HL-60 (cell line): ENCODE data around the gene PLEKHA5.

Source experiments
- DNase-seq, 2 experiments: peaks; one replicate each; pipeline ENCODE4 v3.0.0-alpha.2; 2010 to 2020; ENCODE audit warnings: low read depth in 1 of 2, low spot score in 1 of 2
- H3K27ac ChIP-seq: fragments of 250-450 bp; sonication (Bioruptor Pico); replicated peaks from 2 replicates; pipeline ENCODE4 v1.5.1; 2020; ENCODE audit warnings: mild to moderate bottlenecking, moderate library complexity
- H3K27me3 ChIP-seq: fragments of 250-450 bp; sonication (Bioruptor Pico); 2 replicates; pipeline ENCODE4 v1.5.1; 2021; ENCODE audit warnings: mild to moderate bottlenecking, moderate library complexity; ENCODE audit not compliant: insufficient read depth, poor library complexity, severe bottlenecking
- H3K4me3 ChIP-seq: replicated peaks from 2 replicates; pipeline ENCODE4 v1.5.1; 2011; ENCODE audit warnings: mild to moderate bottlenecking, control low read depth, low read length; ENCODE audit not compliant: insufficient read depth
- GABPA ChIP-seq: IDR thresholded peaks from 2 replicates; pipeline ENCODE4 v1.6.1; 2012; ENCODE audit warnings: low read depth
- POLR2AphosphoS5 ChIP-seq: IDR thresholded peaks from 2 replicates; pipeline ENCODE4 v1.6.1; 2012; ENCODE audit warnings: low read depth
- SPI1 ChIP-seq: IDR thresholded peaks from 2 replicates; pipeline ENCODE4 v1.6.1; 2012; ENCODE audit warnings: low read depth, mild to moderate bottlenecking, borderline replicate concordance
- TF ChIP-seq, protein P1 (sequence below): IDR thresholded peaks from one replicate; pipeline ENCODE4 v1.5.1; 2011; ENCODE audit warnings: low read length, control low read depth, inconsistent platforms; ENCODE audit not compliant: insufficient read depth
- TF ChIP-seq, protein P2 (sequence below): IDR thresholded peaks from 2 replicates; pipeline ENCODE4 v1.6.1; 2012; ENCODE audit warnings: low read depth; ENCODE audit not compliant: insufficient replicate concordance

PLEKHA5 gene

DNA sequence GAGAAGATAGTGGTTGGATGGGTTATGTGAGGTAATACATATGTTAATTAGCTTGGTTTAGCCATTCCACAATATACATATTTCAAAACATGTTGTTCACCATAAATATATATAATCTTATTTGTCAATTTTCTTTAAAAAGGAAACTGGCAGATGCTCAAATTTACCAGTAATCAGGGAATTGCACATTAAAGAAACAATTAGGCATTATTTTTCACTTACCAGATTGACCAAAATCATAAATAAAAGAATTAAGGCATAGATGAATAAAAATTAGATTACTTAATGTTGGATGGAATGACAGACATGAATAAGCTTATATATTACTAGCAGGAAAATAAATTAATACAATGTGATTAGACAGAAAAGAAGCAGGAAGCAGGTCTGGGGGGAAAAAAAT, 147.2 kb downstream of the PLEKHA5 start:
- Histone ChIP-seq H3K4me3 (no peak overlapping the region), H3K27me3 (no peaks in the 10 kb centered on the region), H3K27ac (no peak overlapping the region)
- no peak for TF ChIP-seq GABPA
- TF ChIP-seq SPI1 = no peak
- TF ChIP-seq, protein P1, sequence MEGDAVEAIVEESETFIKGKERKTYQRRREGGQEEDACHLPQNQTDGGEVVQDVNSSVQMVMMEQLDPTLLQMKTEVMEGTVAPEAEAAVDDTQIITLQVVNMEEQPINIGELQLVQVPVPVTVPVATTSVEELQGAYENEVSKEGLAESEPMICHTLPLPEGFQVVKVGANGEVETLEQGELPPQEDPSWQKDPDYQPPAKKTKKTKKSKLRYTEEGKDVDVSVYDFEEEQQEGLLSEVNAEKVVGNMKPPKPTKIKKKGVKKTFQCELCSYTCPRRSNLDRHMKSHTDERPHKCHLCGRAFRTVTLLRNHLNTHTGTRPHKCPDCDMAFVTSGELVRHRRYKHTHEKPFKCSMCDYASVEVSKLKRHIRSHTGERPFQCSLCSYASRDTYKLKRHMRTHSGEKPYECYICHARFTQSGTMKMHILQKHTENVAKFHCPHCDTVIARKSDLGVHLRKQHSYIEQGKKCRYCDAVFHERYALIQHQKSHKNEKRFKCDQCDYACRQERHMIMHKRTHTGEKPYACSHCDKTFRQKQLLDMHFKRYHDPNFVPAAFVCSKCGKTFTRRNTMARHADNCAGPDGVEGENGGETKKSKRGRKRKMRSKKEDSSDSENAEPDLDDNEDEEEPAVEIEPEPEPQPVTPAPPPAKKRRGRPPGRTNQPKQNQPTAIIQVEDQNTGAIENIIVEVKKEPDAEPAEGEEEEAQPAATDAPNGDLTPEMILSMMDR = no peak
- no peak for TF ChIP-seq POLR2AphosphoS5
- TF ChIP-seq, protein P2, sequence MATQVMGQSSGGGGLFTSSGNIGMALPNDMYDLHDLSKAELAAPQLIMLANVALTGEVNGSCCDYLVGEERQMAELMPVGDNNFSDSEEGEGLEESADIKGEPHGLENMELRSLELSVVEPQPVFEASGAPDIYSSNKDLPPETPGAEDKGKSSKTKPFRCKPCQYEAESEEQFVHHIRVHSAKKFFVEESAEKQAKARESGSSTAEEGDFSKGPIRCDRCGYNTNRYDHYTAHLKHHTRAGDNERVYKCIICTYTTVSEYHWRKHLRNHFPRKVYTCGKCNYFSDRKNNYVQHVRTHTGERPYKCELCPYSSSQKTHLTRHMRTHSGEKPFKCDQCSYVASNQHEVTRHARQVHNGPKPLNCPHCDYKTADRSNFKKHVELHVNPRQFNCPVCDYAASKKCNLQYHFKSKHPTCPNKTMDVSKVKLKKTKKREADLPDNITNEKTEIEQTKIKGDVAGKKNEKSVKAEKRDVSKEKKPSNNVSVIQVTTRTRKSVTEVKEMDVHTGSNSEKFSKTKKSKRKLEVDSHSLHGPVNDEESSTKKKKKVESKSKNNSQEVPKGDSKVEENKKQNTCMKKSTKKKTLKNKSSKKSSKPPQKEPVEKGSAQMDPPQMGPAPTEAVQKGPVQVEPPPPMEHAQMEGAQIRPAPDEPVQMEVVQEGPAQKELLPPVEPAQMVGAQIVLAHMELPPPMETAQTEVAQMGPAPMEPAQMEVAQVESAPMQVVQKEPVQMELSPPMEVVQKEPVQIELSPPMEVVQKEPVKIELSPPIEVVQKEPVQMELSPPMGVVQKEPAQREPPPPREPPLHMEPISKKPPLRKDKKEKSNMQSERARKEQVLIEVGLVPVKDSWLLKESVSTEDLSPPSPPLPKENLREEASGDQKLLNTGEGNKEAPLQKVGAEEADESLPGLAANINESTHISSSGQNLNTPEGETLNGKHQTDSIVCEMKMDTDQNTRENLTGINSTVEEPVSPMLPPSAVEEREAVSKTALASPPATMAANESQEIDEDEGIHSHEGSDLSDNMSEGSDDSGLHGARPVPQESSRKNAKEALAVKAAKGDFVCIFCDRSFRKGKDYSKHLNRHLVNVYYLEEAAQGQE = no peak
- DNase-seq = no peak

DNA sequence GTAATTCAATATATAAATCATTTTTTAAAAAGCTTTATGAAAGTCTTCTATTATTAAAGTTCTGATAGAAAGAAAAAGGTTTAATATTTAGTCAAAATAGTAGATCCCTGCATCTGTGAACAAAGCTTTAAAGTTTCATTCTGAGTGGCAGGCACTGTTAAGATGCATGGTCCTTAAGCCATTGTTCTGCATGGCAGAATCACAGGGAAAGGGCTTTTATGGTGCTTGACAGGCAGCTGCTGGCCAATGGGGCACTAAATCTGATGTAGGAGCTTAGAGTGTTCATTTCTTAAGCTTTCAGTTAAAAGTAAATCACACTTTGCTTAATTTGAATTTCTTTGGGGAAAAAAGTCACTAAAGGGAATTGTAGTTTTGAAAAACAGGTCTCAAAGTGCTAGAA, 148.2 kb downstream of the PLEKHA5 start:
- no peak for DNase-seq
- TF ChIP-seq, protein P1 = no peak
- TF ChIP-seq POLR2AphosphoS5 = no peak
- Histone ChIP-seq H3K4me3 (no peak overlapping the region), H3K27me3 (no peaks in the 10 kb centered on the region), H3K27ac (no peak overlapping the region)

DNA sequence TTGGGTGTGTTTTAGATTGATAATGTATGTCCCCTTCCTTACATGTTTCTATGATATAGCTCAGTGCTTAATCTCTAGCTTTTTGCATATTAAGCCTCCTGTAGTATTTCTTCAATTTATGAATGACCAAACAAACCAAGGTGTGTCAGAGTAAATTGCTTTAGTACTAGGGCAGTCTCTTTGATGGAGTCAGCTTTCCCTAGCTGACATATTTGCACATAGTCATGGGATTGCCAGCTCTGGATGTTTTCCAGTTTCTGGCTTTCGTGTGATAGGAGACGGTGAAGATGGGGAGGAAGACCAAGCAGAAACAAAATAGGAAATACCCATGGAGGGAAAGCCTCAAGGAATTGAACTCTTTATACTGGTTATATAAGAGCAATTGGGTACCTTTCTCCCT, 148.9 kb downstream of the PLEKHA5 start:
- Histone ChIP-seq H3K27ac (no peak overlapping the region), H3K4me3 (no peak overlapping the region), H3K27me3 (no peaks in the 10 kb centered on the region)
- TF ChIP-seq POLR2AphosphoS5 = no peak
- TF ChIP-seq, protein P2 = no peak
- no peak for TF ChIP-seq SPI1
- TF ChIP-seq GABPA = no peak
- TF ChIP-seq, protein P1 = no peak
- DNase-seq = no peak

DNA sequence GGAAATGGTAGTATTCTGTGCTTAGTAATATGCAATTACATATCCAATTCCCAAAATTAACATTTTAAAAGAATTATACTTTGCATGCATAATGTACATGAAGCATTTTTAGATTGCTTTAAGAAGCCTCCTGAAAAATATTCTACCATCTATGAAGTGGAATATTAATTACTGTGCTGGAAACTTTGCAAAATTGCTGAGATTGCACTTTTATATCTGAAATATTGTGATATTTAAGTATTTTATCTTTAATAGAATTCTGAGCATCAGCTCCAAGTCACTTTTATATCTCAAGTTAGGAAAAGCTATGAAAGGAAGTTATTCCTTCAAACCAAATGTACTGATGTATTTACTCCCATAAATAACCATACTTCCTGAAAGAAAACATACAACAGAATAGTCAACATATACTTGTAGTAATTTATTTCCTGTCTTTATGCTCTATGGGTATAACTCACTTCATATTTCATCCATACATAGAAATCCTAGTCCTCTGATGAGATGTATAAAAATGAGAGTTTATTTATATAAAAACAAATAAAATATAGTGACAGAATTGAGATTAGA, 152.7 kb downstream of the PLEKHA5 start:
- TF ChIP-seq, protein P1 = no peak
- TF ChIP-seq GABPA = no peak
- no peak for TF ChIP-seq POLR2AphosphoS5
- TF ChIP-seq, protein P2 = no peak
- TF ChIP-seq SPI1 = no peak
- Histone ChIP-seq H3K27ac (no peak overlapping the region), H3K4me3 (no peak overlapping the region), H3K27me3 (no peaks in the 10 kb centered on the region)
- DNase-seq = no peak
